Esophagus muscularis mucosa (tissue), 4 donors: ENCODE results near the gene LUZP4. TPM values are rescaled to one million over a fixed set of nuclear protein-coding genes. Genes with fewer than 3 reads are reported as not detected.
A peak's percentile ranks its signal among the peaks of the same experiment; 100 is the strongest.
"Not testable (repeated sequence)": the region's sequence is repeated elsewhere in the genome, so short reads cannot be mapped to it uniquely, and the experiment has no call there.

ENCODE experiments used
- DNase-seq: peaks from one replicate; pipeline ENCODE4 v3.0.0-alpha.2; 2017; ENCODE audit errors: extremely low spot score
- H3K27ac ChIP-seq, 4 donors: fragments of 200-600 bp; sonication (generic); replicated peaks in 1 of 4; 1 replicate in 3 of 4; 2 replicates in 1 of 4; pipeline ENCODE4 v1.5.1; 2016 to 2019; ENCODE audit warnings: mild to moderate bottlenecking in 1 of 4
- H3K27me3 ChIP-seq, 4 donors: fragments of 200-600 bp; sonication (generic); one replicate each; pipeline versions ENCODE4 v1.5.1 to v1.6.0; 2016 to 2019
- H3K36me3 ChIP-seq, 4 donors: fragments of 200-600 bp; sonication (generic); one replicate each; pipeline ENCODE4 v1.5.1; 2016 to 2019
- H3K4me1 ChIP-seq, 4 donors: fragments of 200-600 bp; sonication (generic); one replicate each; pipeline ENCODE4 v1.5.1; 2016 to 2019
- H3K4me3 ChIP-seq, 4 donors: fragments of 200-600 bp; sonication (generic); 1 replicate in 2 of 4; 2 replicates in 2 of 4; pipeline ENCODE4 v1.5.1; 2016 to 2019; ENCODE audit warnings: mild to moderate bottlenecking in 4 of 4, moderate library complexity in 1 of 4
- H3K9me3 ChIP-seq, 4 donors: fragments of 200-600 bp; sonication (generic); 1 replicate in 3 of 4; 2 replicates in 1 of 4; pipeline ENCODE4 v1.5.1; 2016 to 2019
- EP300 ChIP-seq: sonication (generic); formaldehyde crosslinking; IDR thresholded peaks from one replicate; pipeline ENCODE4 v1.6.1; 2017; ENCODE audit warnings: antibody characterized with exemption
- POLR2A ChIP-seq: fragments of 450-650 bp; IDR thresholded peaks from one replicate; pipeline ENCODE4 v1.6.1; 2017; ENCODE audit warnings: antibody characterized with exemption, moderate library complexity, mild to moderate bottlenecking, low read depth
- POLR2AphosphoS5 ChIP-seq, 2 donors: sonication (generic); formaldehyde crosslinking; IDR thresholded peaks; one replicate each; pipeline ENCODE4 v1.6.1; 2017; ENCODE audit warnings: antibody characterized with exemption in 2 of 2
- WGBS: methylation state at CpG from one replicate; pipeline ENCODE4 v1.1.5; 2018; 5-methylcytosine and 5-hydroxymethylcytosine counted together
- intact Hi-C: fragments of 100-400 bp; cut with DNase I; formaldehyde crosslinking; loops from one replicate; pipeline ENCODE4 v1.15.1; 2023
- total RNA-seq, 4 donors: library from RNA; depleted of rRNA; stranded (reverse); fragments of >200 nt; gene quantifications; one replicate each; pipeline versions ENCODE4 v1.1.0 to v1.2.1, GENCODE V29; 2016
- TF ChIP-seq, protein P1 (sequence below), 3 experiments: fragments of 200-600 bp in 2 of 3; fragments of 450-650 bp in 1 of 3; sonication (generic) in 2 of 3; IDR thresholded peaks; one replicate each; pipeline ENCODE4 v1.5.1; 2017 to 2019; ENCODE audit warnings: antibody characterized with exemption in 3 of 3, mild to moderate bottlenecking in 2 of 3, moderate library complexity in 1 of 3

The LUZP4 gene
- total RNA-seq, 4 donors from 2014 or later, result not detected

DNA sequence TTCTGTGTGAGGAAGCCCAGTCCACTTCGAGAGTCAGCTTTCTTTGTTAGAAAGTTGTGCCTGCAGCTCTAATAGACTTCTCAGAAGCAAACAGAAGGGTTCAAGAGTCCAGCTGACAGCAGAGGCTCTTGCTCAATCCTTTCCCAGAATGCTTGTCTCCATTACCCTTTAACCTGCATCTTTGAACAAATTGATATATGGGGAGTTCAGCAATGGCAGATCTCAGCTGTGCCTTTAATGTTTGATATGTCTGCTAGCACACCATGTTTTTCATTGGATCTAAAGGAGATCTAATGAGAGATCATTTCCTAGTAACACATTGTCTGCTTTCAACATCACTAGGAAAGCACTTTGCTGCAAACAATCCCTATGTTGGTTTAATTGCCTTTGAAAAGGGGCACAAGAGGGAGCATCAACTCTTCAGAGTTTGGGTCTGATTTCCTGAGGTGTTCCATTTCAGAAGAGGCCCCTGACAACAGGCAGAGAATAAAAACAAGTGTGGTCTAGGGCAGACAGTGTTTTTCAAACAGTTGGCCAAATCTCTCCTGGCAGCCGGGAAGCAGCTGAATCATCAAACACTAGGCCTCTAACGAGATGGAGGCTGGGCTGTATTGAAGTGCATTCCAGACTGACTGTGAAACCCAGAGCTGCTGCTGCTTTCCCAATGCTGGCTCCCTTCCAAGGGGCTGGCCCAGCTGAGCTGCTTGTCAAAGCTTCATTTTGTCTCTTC, 55.5 kb downstream of the LUZP4 start:
- WGBS, result 23% methylated on average over 3 of the region's 3 CpGs
- intact Hi-C loops, result no loop called here
- DNase-seq, result peak; percentile 93

DNA sequence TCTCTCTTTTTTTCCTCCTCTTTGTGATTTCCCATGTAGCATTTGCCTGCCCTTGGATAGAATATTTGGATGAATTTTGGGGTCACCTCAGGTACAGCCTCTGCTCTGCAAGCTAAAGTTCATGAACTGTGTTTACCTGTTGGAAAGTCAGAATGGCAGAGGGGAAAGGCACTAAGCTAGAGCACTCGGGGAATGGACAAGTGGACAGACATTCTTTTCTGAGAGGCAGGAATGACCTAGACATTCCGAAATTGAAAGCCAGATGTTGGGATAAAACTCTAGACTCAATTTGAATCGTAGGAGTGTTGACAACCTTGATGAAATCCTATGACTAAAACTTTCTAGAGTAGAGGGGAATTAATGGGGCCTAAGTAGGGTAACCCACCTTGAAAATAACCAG, 56.1 kb downstream of the LUZP4 start:
- WGBS, result 40% methylated on average over 3 of the region's 3 CpGs

More for the DNA sequence above, 55.5 kb downstream of the LUZP4 start:
- Histone ChIP-seq H3K27me3 (no peaks in the 10 kb centered on the region), H3K27ac (peak overlapping the region; percentile 72 to 82 (median 78)), H3K4me1 (peaks cover 12 to 28% (median 20%) of the 10 kb centered on the region in 4 donors), H3K4me3 (no peak overlapping the region), H3K36me3 (no peaks in the 10 kb centered on the region), H3K9me3 (no peaks in the 10 kb centered on the region)
- TF ChIP-seq POLR2AphosphoS5 (IDR thresholded peaks at IDR 0.05), result peak; percentile 59 to 74
- TF ChIP-seq, protein P1, sequence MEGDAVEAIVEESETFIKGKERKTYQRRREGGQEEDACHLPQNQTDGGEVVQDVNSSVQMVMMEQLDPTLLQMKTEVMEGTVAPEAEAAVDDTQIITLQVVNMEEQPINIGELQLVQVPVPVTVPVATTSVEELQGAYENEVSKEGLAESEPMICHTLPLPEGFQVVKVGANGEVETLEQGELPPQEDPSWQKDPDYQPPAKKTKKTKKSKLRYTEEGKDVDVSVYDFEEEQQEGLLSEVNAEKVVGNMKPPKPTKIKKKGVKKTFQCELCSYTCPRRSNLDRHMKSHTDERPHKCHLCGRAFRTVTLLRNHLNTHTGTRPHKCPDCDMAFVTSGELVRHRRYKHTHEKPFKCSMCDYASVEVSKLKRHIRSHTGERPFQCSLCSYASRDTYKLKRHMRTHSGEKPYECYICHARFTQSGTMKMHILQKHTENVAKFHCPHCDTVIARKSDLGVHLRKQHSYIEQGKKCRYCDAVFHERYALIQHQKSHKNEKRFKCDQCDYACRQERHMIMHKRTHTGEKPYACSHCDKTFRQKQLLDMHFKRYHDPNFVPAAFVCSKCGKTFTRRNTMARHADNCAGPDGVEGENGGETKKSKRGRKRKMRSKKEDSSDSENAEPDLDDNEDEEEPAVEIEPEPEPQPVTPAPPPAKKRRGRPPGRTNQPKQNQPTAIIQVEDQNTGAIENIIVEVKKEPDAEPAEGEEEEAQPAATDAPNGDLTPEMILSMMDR (IDR thresholded peaks at IDR 0.05), result no peak

DNA sequence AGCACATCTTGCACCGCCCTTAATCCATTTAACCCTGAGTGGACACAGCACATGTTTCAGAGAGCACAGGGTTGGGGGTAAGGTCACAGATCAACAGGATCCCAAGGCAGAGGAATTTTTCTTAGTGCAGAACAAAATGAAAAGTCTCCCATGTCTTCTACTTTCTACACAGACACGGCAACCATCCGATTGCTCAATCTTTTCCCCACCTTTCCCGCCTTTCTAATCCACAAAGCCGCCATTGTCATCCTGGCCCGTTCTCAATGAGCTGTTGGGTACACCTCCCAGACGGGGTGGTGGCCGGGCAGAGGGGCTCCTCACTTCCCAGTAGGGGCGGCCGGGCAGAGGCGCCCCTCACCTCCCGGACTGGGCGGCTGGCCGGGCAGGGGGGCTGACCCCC, 57.2 kb downstream of the LUZP4 start:
- H3K27me3 ChIP-seq, H3K36me3 ChIP-seq, intact Hi-C loops, H3K9me3 ChIP-seq, DNase-seq, H3K27ac ChIP-seq, H3K4me3 ChIP-seq: not testable (repeated sequence)
- H3K4me1 ChIP-seq, result peaks cover 12 to 24% (median 21%) of the 10 kb centered on the region in 4 donors
- WGBS, result 89% methylated on average over 7 of the region's 14 CpGs

More for the DNA sequence above, 56.1 kb downstream of the LUZP4 start:
- no peak for TF ChIP-seq POLR2A
- H3K27me3 ChIP-seq, result no peaks in the 10 kb centered on the region
- no peak overlapping the region for H3K4me3 ChIP-seq
- intact Hi-C loops, result no loop called here
- peaks cover 12 to 28% (median 20%) of the 10 kb centered on the region in 4 donors for H3K4me1 ChIP-seq
- no peaks in the 10 kb centered on the region for H3K36me3 ChIP-seq
- no peak for DNase-seq
- peak overlapping the region; percentile 72 to 82 (median 78) for H3K27ac ChIP-seq
- H3K9me3 ChIP-seq, result no peaks in the 10 kb centered on the region

DNA sequence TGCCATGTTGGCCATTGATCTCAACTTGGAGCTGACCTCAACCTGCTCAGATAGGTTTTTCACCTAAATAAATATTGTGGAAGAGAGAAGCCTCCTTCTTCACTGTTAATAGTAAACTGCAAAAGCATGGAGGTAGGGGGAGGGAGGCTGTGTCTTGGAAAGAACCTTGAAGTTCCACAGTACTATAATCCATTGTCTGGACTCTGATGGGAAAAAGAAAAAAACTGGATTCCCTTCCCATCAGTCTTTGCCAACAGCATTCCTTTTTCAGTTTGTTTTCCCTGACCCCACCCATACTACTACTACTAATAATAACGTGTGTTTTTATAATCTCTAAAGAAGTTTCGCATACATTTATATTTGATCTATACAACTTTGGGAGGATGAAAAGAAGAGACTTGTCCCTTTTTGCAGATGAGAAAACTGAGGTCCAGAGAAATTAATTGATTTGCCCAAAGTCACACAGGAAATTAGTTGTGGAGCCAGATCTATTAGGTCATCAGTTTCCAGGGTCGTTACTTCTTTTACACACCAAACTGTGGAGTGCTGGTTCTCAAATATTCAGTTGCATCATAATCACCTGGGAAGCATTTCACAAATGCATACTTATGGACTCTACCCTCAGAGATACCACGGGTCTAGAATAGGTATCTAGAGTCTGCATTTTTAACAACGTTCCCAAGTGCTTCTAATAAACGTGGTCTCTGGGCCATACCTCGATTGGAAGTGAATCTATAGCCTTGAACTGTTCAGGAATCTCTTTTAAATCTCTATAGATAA, 59.1 kb downstream of the LUZP4 start:
- TF ChIP-seq POLR2AphosphoS5 (IDR thresholded peaks at IDR 0.05), result no peak
- no peak for TF ChIP-seq POLR2A
- H3K27ac ChIP-seq, result no peak overlapping the region
- H3K4me1 ChIP-seq, result peaks cover 12 to 24% (median 21%) of the 10 kb centered on the region in 4 donors
- no peaks in the 10 kb centered on the region for H3K9me3 ChIP-seq
- no peaks in the 10 kb centered on the region for H3K27me3 ChIP-seq
- no peaks in the 10 kb centered on the region for H3K36me3 ChIP-seq
- no peak overlapping the region for H3K4me3 ChIP-seq
- no peak for DNase-seq
- WGBS, result 69% methylated on average over 7 of the region's 7 CpGs
- intact Hi-C loops, result no loop called here

DNA sequence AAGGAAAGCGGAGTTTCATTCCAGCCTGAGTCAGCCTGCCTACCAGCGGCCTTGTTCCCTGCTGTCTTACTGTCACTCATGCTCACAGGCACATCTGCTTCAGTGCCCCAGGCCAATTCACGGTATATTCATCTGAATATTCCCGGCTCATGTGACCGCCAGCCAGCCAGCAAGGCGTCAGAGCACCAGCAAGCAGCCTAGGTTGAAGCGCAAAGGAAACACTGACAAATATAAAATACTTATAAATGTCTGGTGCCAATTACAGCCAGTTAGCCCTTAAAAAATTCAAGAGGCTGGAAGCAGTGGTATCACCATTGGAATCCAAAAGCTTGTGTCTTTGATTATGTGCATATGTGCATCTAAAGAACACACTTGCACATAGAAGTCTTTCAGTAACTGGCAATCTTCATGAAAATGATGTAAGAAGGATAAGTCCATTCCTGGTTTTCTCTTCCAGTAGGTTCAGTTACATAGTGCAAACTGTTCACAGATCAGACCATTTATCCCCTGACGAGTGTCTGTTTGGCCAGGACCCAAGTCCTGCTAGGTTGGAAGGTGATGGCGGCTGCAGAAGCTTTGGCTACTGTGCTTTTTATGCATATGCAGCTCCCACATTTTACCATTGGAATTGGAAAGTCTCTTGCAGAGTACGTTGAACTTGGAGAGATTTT, 61.3 kb downstream of the LUZP4 start:
- no peaks in the 10 kb centered on the region for H3K36me3 ChIP-seq
- H3K27me3 ChIP-seq, result no peaks in the 10 kb centered on the region
- no peak overlapping the region for H3K4me3 ChIP-seq
- H3K4me1 ChIP-seq, result peaks cover 1 to 8% (median 5%) of the 10 kb centered on the region in 4 donors
- no peaks in the 10 kb centered on the region for H3K9me3 ChIP-seq
- no peak overlapping the region for H3K27ac ChIP-seq
- intact Hi-C loops, result no loop called here
- TF ChIP-seq EP300, result no peak
- TF ChIP-seq, protein P1 (IDR thresholded peaks at IDR 0.05), result no peak
- 72% methylated on average over 10 of the region's 10 CpGs for WGBS
- no peak for DNase-seq

DNA sequence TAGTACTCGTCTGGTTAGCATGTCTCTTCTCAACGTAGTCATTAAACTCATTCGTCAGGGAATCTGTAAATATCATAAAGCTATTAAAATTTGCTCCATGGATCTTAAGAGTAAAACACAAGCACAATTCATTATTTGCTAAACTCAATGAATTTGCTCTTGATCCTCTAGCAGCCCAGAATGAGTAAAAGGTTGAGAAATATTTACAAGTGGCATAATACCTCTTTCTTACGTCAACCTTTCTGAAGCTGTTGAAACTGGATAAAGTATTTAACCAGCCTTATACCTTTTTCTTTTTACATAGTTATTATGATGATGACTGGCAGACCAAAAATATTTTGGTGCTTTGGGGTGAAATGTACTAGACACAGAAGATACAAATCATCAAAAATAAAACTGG, 66.9 kb downstream of the LUZP4 start:
- Histone ChIP-seq H3K27me3 (no peaks in the 10 kb centered on the region), H3K36me3 (no peaks in the 10 kb centered on the region), H3K4me3 (no peak overlapping the region), H3K27ac (peak overlapping the region in 1 of 4 donors; percentile 51), H3K4me1 (peaks cover 0 to 23% (median 4%) of the 10 kb centered on the region in 4 donors), H3K9me3 (no peaks in the 10 kb centered on the region)
- DNase-seq, result no peak
- WGBS, result 67% methylated on average over 4 of the region's 4 CpGs
- no peak for TF ChIP-seq EP300
- TF ChIP-seq, protein P1 (IDR thresholded peaks at IDR 0.05), result no peak
- TF ChIP-seq POLR2A, result no peak
- TF ChIP-seq POLR2AphosphoS5 (IDR thresholded peaks at IDR 0.05), result no peak
- intact Hi-C loops, result no loop called here
